Activated CD4-positive, alpha-beta T cell treated with anti-CD3 and anti-CD28 coated beads, Interleukin-2, amount 10 ng/mL, durations not matched to agents 24 days and 14 days (primary cell): Measurements from ENCODE around the gene KRTAP5-4. TPM values are rescaled to one million over a fixed set of nuclear protein-coding genes. Genes with fewer than 3 reads are reported as not detected.
"Not testable (repeated sequence)": the region's sequence is repeated elsewhere in the genome, so short reads cannot be mapped to it uniquely, and the experiment has no call there.

Experiments used
- DNase-seq: peaks from one replicate; pipeline ENCODE4 v3.0.0; 2022
- H3K27ac Mint-ChIP-seq: one replicate; pipeline ENCODE4 v1.8.0; 2022; ENCODE audit warnings: mild to moderate bottlenecking, mixed read lengths
- H3K27me3 Mint-ChIP-seq: one replicate; pipeline ENCODE4 v1.8.0; 2022; ENCODE audit warnings: mixed read lengths
- H3K36me3 Mint-ChIP-seq: one replicate; pipeline ENCODE4 v1.8.0; 2022; ENCODE audit warnings: low read depth, mild to moderate bottlenecking, mixed read lengths
- H3K4me1 Mint-ChIP-seq: one replicate; pipeline ENCODE4 v1.8.0; 2021; ENCODE audit warnings: mixed read lengths
- H3K4me3 Mint-ChIP-seq: one replicate; pipeline ENCODE4 v1.8.0; 2022; ENCODE audit warnings: mild to moderate bottlenecking, moderate library complexity, mixed read lengths
- H3K9me3 Mint-ChIP-seq: one replicate; pipeline ENCODE4 v1.8.0; 2021; ENCODE audit warnings: mixed read lengths
- intact Hi-C: fragments of 100-400 bp; cut with micrococcal nuclease; formaldehyde crosslinking; loops from one replicate; pipeline ENCODE4 v1.15.1; 2023
- total RNA-seq: library from RNA; stranded (reverse); gene quantifications from 2 replicates; pipeline ENCODE4 v1.2.3, GENCODE V29; 2022

KRTAP5-4 gene
- total RNA-seq, 1 donor from 2014 or later, result not detected

DNA sequence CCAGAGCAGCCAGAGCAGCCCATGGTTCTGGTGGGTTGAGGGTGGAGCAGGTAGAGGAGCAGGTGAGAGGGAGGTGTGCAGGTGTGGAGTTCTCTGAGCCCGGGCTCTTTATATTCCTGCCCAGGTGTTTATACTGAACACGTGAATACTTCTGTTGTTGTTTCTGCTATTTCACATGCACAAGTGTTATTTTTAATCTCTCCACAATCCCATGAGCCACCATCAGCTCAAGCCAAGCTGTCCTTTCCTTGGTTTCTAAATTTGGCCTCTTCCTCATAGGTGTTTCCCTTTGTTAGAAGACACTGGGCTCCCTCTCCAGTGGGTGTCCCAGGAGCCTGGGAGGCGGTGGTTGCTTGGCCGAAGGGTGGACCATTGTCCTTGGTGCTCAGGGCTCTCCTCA lies 13.6 kb downstream of the KRTAP5-4 start, which contains the start of gene KRTAP5-3:
TSS of gene KRTAP5-3 (minus strand) at position 101 of the 400 bp plus-strand sequence. CDS start at position 23, 78 bp downstream.
- H3K9me3 Mint-ChIP-seq, result no peaks in the 10 kb centered on the region
- no peak for DNase-seq
- H3K4me3 Mint-ChIP-seq, result no peak within 1 kb of the TSS
- peaks cover 3% of the 10 kb centered on the region for H3K4me1 Mint-ChIP-seq
- intact Hi-C loops, result no loop called here
- H3K36me3 Mint-ChIP-seq, result no peaks in the 10 kb centered on the region
- H3K27ac Mint-ChIP-seq, result no peak within 1 kb of the TSS
- H3K27me3 Mint-ChIP-seq, result peaks cover 9% of the 10 kb centered on the region

DNA sequence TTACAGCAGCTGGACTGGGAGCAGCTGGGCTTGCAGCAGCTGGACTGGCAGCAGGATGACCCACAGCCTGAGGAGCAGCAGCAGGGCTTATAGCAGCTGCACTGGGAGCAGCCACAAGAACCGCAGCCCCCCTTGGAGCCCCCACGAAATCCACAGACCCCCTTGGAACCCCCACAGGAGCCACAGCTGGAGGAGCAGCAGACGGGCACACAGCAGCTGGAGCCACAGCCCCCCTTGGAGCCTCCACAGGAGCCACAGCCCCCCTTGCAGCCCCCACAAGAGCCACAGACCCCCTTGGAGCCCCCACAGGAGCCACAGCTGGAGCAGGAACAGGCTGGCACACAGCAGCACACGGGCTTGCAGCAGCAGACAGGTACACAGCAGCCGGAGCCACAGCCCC lies 14.0 kb downstream of the KRTAP5-4 start:
- peaks cover 14% of the 10 kb centered on the region for H3K27me3 Mint-ChIP-seq
- H3K9me3 Mint-ChIP-seq, H3K27ac Mint-ChIP-seq, H3K4me3 Mint-ChIP-seq, H3K36me3 Mint-ChIP-seq, intact Hi-C loops, DNase-seq, H3K4me1 Mint-ChIP-seq: not testable (repeated sequence)

DNA sequence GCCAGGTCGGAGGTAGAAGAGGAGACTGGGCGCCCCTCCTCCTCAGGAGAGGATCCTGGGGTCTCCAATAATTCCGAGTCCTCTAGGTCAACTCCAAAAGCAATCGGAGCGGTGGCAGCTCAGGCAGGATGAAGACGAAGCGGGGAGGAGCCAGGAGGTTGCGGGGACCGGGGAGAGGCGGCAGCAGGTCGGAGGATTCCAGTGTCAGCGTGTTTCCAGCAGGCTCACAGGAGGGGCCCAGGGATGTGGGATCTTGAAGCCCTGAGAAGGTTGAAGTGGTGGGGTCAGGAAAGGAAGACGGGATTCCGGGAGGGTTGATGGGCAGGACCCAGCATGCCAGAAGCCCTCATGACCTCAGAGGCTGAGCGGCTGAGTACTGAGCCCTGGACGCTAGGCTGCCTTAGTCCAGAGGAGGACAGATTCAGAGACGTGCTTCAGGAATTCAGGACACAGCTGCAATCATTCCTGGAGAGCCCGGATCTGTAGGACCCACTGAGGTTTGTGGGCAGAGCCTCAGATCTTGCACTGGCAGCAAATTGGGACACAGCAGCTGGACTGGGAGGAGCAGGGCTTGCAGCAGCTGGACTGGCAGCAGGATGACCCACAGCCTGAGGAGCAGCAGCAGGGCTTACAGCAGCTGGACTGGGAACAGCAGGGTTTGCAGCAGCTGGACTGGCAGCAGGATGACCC lies 14.6 kb downstream of the KRTAP5-4 start:
- H3K4me1 Mint-ChIP-seq, intact Hi-C loops, H3K36me3 Mint-ChIP-seq, H3K9me3 Mint-ChIP-seq, H3K27ac Mint-ChIP-seq, DNase-seq, H3K4me3 Mint-ChIP-seq: not testable (repeated sequence)
- peaks cover 17% of the 10 kb centered on the region for H3K27me3 Mint-ChIP-seq

DNA sequence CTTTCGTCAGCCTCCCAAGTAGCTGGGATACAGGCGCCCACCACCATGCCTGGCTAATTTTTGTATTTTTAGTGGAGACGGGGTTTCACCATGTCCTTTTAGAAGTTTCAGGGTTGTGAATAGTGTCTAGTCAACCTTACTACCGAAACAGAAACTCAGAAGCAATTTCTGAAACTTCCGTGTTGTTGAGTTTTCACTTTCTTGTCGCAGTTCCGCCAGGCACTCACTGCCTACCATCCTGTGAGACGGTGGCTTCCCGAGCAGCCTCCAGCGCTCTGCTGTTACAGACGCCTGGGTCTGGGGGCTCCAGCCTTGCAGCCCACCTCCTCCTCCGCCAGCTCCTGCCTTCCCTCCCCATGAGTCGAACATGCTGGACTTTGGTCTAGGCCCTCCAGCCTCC lies 16.0 kb downstream of the KRTAP5-4 start:
- peaks cover 24% of the 10 kb centered on the region for H3K27me3 Mint-ChIP-seq
- H3K4me3 Mint-ChIP-seq, H3K4me1 Mint-ChIP-seq, intact Hi-C loops, H3K36me3 Mint-ChIP-seq, H3K9me3 Mint-ChIP-seq, DNase-seq, H3K27ac Mint-ChIP-seq: not testable (repeated sequence)

DNA sequence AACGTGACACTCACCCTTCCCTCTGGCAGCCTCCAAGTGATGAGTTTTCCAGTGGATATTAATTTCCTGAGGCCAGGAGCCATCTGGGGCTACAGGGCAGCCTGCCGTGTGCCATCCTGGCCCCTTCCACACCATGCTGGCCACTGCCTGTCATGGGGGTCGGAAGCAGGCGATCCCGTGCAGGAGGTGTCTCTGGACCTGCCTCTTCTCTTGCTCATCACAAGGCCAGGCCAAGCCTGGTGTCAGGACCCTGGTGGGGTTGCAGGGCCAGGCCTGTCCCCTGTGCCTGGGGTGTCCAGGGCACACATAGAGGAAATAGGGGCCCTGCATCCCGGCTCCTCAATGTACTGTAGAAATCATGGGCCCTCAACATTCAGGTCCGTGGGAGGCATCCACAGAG lies 17.2 kb downstream of the KRTAP5-4 start:
- Mint-ChIP-seq H3K4me1 (peaks cover 3% of the 10 kb centered on the region), H3K4me3 (no peak overlapping the region), H3K27me3 (peaks cover 30% of the 10 kb centered on the region), H3K36me3 (no peaks in the 10 kb centered on the region), H3K9me3 (no peaks in the 10 kb centered on the region), H3K27ac (no peak overlapping the region)
- DNase-seq, result no peak
- intact Hi-C loops, result no loop called here

DNA sequence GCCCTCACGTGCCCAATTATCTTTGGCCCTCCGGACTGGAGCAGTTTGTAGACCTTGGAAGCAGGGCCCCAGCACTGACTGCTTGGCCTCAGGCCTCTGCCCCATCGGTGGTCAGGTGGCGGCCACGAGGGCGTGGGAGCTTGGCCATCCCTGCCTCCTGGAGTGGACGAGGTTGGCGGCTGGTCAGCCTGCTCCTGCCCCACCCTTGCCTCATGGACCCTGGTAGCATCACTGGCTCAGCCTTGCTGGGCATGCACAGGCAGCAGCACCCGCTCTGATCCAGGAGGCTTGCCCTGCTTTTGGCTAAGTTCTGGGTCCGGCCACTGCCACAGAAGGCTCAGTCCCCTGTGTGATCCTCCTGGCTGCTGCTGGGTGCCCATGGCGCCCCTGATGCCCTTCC lies 17.8 kb downstream of the KRTAP5-4 start:
- DNase-seq, result no peak
- H3K27me3 Mint-ChIP-seq, result peaks cover 34% of the 10 kb centered on the region

DNA sequence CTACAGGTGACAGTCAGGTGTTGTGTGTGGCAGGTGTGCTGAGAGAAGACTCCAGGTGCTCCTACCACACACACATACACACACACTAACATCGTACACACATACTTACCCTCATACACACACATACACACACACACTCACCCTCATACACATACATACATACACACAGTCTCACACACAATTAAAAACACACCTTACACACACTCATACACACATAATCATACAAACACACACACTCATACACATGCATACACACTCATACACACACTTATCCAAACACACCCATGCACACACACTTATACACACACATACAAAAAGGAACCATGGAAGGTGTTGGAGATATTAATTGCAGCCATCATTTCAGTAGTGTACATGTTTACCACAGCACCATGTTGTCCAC lies 18.3 kb downstream of the KRTAP5-4 start:
- Mint-ChIP-seq H3K4me3 (no peak overlapping the region), H3K36me3 (no peaks in the 10 kb centered on the region), H3K27me3 (peaks cover 37% of the 10 kb centered on the region), H3K4me1 (peaks cover 3% of the 10 kb centered on the region), H3K27ac (no peak overlapping the region), H3K9me3 (no peaks in the 10 kb centered on the region)
- DNase-seq, result no peak
- intact Hi-C loops, result no loop called here

More for the DNA sequence above, 17.8 kb downstream of the KRTAP5-4 start:
- Mint-ChIP-seq H3K9me3 (no peaks in the 10 kb centered on the region), H3K4me3 (no peak overlapping the region), H3K36me3 (no peaks in the 10 kb centered on the region), H3K4me1 (peaks cover 3% of the 10 kb centered on the region), H3K27ac (no peak overlapping the region)
- intact Hi-C loops, result no loop called here

DNA sequence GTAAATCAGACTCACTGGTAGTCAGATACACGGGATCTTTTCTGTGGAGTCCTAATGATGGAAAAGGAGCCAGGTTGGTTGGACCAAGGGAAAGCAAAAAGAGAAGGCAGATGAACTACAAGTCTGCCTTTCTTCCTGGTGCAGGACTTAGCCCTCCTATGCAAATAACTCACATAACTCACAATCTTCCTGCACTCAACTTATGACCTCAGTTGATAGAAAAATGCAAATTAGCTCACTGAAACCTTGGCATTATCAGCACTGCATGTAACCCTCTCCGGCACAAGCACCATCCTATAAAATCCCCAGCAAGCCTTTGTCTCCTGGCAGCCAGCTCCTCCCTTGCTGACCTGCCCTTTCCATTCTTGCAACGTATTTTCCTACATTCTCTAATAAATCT lies 20.3 kb downstream of the KRTAP5-4 start:
- H3K4me3 Mint-ChIP-seq, intact Hi-C loops, H3K9me3 Mint-ChIP-seq, DNase-seq, H3K27ac Mint-ChIP-seq, H3K4me1 Mint-ChIP-seq, H3K36me3 Mint-ChIP-seq: not testable (repeated sequence)
- H3K27me3 Mint-ChIP-seq, result peaks cover 44% of the 10 kb centered on the region

DNA sequence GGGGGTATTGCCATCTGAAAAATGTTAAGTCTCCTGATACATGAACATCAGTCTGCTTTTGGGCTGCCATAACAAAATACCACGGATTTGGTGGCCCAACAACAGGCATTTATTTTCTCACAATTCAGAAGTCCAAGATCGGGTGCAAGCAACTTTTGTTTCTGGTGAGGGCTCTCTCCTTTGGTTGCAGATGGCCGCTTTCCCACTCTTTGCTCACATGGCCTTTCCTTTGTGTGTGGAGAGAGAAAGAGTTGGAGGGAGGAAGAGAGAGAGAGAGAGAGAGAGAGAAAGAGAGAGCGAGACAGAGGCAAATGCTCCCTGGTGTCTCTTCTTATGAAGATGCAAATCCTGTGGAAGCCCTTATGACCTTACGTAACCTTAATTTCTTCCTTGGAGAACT lies 21.3 kb downstream of the KRTAP5-4 start:
- no peaks in the 10 kb centered on the region for H3K9me3 Mint-ChIP-seq
- no peak for DNase-seq
- H3K36me3 Mint-ChIP-seq, result no peaks in the 10 kb centered on the region
- peaks cover 51% of the 10 kb centered on the region for H3K27me3 Mint-ChIP-seq
- H3K27ac Mint-ChIP-seq, result no peak overlapping the region
- no peak overlapping the region for H3K4me3 Mint-ChIP-seq
- intact Hi-C loops, result no loop called here
- no peaks in the 10 kb centered on the region for H3K4me1 Mint-ChIP-seq

DNA sequence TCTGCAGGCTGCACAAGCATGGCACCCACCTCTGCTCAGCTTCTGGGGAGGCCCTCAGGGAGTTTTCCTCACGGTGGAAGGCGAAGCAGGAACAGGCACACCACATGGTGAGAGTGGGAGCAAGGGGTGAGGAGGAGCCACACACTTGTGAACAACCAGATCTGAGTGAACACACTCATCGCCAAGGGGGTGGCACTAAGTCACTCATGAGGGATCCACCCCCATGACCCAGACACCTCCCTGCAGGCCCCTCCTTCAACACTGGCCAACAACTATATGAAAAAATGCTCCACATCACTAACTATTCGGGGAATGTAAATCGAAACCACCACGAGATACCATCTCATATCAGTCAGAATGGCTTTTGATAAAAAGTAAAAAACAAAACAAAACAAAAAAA lies 23.1 kb downstream of the KRTAP5-4 start:
- Mint-ChIP-seq H3K4me3 (no peak overlapping the region), H3K9me3 (no peaks in the 10 kb centered on the region), H3K4me1 (peaks cover 2% of the 10 kb centered on the region), H3K27ac (no peak overlapping the region), H3K36me3 (no peaks in the 10 kb centered on the region), H3K27me3 (peaks cover 64% of the 10 kb centered on the region)
- intact Hi-C loops, result no loop called here
- DNase-seq, result no peak

DNA sequence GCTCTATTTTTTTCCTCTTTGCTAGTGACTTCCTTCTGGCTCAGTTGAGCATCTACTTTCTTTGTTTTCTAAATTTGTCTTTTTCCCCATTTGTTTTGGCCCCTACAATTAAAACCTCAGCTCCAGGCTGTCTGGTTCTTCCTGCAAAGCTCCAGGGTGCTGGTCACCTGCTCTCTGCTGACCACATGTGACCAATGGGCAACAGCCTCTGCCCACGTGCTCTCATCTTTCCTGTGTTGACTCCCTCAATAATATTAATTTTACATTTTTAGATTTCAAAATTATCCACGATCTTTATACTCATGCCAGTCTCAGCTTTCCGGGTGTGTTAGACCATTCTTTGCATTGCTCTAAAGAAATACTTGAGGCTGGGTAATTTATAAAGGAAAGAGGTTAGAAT lies 23.5 kb downstream of the KRTAP5-4 start:
- H3K36me3 Mint-ChIP-seq, H3K9me3 Mint-ChIP-seq, H3K27ac Mint-ChIP-seq, DNase-seq, H3K4me1 Mint-ChIP-seq, H3K4me3 Mint-ChIP-seq, intact Hi-C loops: not testable (repeated sequence)
- peaks cover 66% of the 10 kb centered on the region for H3K27me3 Mint-ChIP-seq

DNA sequence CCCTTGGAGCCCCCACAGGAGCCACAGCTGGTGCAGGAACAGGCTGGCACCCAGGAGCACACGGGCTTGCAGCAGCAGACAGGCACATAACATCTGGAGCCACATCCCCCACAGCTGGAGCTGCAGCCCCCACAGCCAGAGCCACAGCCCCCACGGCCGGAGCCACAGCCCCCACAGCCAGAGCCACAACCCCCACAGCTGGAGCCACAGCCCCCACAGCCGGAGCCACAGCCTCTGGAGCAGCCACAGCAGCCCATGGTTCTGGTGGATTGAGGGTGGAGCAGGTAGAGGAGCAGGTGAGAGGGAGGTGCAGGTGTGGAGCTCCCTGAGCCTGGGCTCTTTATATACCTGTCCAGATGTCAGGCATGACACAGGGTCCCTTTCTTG lies 24.0 kb downstream of the KRTAP5-4 start, which contains the start of gene KRTAP5-2:
TSS of gene KRTAP5-2 (minus strand) at position 301 of the 387 bp plus-strand sequence. CDS start at position 257, 44 bp downstream.
- H3K4me3 Mint-ChIP-seq, result no peak within 1 kb of the TSS

DNA sequence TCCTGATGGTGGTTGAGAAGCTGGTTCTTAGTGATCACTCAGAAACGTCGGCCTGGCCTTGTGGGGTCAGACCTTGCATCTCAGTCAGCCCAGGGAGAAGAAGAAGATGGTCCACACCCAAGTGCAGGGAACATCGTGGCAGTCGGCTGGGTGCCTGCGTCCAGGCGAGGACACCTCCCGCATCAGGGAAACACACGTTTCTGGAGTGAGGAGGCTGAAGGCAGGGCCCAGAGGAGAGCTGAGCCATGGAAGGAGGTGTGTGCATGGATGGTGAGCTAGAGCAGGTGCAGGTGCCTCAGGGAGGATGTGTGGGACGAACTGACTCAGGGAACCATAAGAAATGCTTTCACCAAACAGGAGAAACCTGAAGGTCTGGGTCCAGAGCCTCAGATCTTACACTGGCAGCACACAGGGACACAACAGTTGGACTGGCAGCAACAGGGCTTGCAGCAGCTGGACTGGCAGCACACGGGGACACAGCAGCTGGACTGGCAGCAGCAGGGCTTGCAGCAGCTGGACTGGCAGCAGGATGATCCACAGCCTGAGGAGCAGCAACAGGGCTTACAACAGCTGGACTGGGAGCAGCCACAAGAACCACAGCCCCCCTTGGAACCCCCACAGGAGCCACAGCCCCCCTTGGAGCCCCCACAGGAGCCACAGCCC lies 24.5 kb downstream of the KRTAP5-4 start:
- Mint-ChIP-seq H3K27me3 (peaks cover 68% of the 10 kb centered on the region), H3K4me3 (no peak overlapping the region), H3K4me1 (peaks cover 2% of the 10 kb centered on the region), H3K36me3 (no peaks in the 10 kb centered on the region), H3K27ac (no peak overlapping the region), H3K9me3 (no peaks in the 10 kb centered on the region)
- no peak for DNase-seq
- intact Hi-C loops, result no loop called here

More for the DNA sequence above, 24.0 kb downstream of the KRTAP5-4 start, which contains the start of gene KRTAP5-2:
- intact Hi-C loops, result no loop called here
- peaks cover 65% of the 10 kb centered on the region for H3K27me3 Mint-ChIP-seq
- DNase-seq, result no peak
- H3K4me1 Mint-ChIP-seq, result peaks cover 2% of the 10 kb centered on the region
- H3K36me3 Mint-ChIP-seq, result no peaks in the 10 kb centered on the region
- no peak within 1 kb of the TSS for H3K27ac Mint-ChIP-seq
- no peaks in the 10 kb centered on the region for H3K9me3 Mint-ChIP-seq

DNA sequence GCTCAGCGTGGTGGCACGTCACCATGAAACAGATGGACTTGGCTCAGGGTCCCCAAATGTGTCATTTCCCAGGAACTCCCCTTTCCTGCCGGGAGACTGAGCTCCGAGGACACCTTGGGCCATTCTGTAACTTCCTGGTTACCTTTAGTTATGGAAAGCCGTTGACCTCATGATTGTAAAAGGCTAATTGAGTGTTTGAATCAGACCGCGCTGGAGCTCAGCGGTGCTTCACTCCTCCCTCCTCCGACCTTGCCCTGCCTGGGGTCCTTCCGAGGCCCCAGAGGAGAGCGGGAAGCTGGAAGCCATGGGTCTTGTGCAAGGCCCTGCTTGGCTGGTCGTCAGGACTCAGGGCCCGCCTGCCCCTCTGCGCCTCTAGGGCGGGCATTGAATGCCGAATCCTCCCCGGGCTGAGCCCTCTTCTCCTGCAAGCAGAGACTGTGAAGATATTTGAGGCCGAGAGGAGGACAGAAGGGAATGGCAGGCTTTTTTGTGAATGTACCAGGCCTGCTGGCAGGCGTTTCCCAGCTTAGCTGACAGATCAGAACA lies 25.3 kb downstream of the KRTAP5-4 start:
- H3K4me1 Mint-ChIP-seq, DNase-seq, H3K36me3 Mint-ChIP-seq, H3K4me3 Mint-ChIP-seq, H3K9me3 Mint-ChIP-seq, intact Hi-C loops, H3K27ac Mint-ChIP-seq: not testable (repeated sequence)
- H3K27me3 Mint-ChIP-seq, result peaks cover 67% of the 10 kb centered on the region
